ENCODE results near the gene CKAP2L. TPM values are rescaled to one million over a fixed set of nuclear protein-coding genes. Genes with fewer than 3 reads are reported as not detected.

Gene CKAP2L
- total RNA-seq, 1 donor from 2014 or later, result 6.3 TPM

GRCh38 chr2:112714836-112715631 is 49.4 kb downstream of the CKAP2L start:
- peaks cover 4% of the 10 kb centered on the region for H3K4me1 Mint-ChIP-seq (ENCODE audit: unreplicated experiment)
- H3K9me3 Mint-ChIP-seq (ENCODE audit: unreplicated experiment), result no peaks in the 10 kb centered on the region
- no peaks in the 10 kb centered on the region for H3K36me3 Mint-ChIP-seq (ENCODE audit: unreplicated experiment)
- no peak overlapping the region for H3K4me3 Mint-ChIP-seq (ENCODE audit: unreplicated experiment)
- H3K27ac Mint-ChIP-seq (ENCODE audit: unreplicated experiment), result no peak overlapping the region
- peaks cover 5% of the 10 kb centered on the region for H3K27me3 Mint-ChIP-seq (ENCODE audit: unreplicated experiment)
- TF ChIP-seq CTCF (IDR thresholded peaks at IDR 0.05), result no peak
- peak; percentile 72 for DNase-seq (ENCODE audit: extremely low spot score, unreplicated experiment)

GRCh38 chr2:112714331-112714730 is 50.1 kb downstream of the CKAP2L start:
- H3K27ac Mint-ChIP-seq (ENCODE audit: unreplicated experiment), result no peak overlapping the region
- peak; percentile 60 for DNase-seq (ENCODE audit: extremely low spot score, unreplicated experiment)
- peaks cover 8% of the 10 kb centered on the region for H3K27me3 Mint-ChIP-seq (ENCODE audit: unreplicated experiment)
- no peaks in the 10 kb centered on the region for H3K9me3 Mint-ChIP-seq (ENCODE audit: unreplicated experiment)
- H3K4me3 Mint-ChIP-seq (ENCODE audit: unreplicated experiment), result no peak overlapping the region
- H3K36me3 Mint-ChIP-seq (ENCODE audit: unreplicated experiment), result no peaks in the 10 kb centered on the region
- peaks cover 4% of the 10 kb centered on the region for H3K4me1 Mint-ChIP-seq (ENCODE audit: unreplicated experiment)
- no peak for TF ChIP-seq CTCF (IDR thresholded peaks at IDR 0.05)

GRCh38 chr2:112713926-112714325 is 50.5 kb downstream of the CKAP2L start:
- H3K27me3 Mint-ChIP-seq (ENCODE audit: unreplicated experiment), result peaks cover 7% of the 10 kb centered on the region
- H3K9me3 Mint-ChIP-seq (ENCODE audit: unreplicated experiment), result no peaks in the 10 kb centered on the region

GRCh38 chr2:112713585-112713925 is 50.9 kb downstream of the CKAP2L start:
- no peaks in the 10 kb centered on the region for H3K36me3 Mint-ChIP-seq (ENCODE audit: unreplicated experiment)
- peaks cover 4% of the 10 kb centered on the region for H3K4me1 Mint-ChIP-seq (ENCODE audit: unreplicated experiment)
- H3K9me3 Mint-ChIP-seq (ENCODE audit: unreplicated experiment), result no peaks in the 10 kb centered on the region
- H3K27ac Mint-ChIP-seq (ENCODE audit: unreplicated experiment), result no peak overlapping the region
- H3K27me3 Mint-ChIP-seq (ENCODE audit: unreplicated experiment), result peaks cover 3% of the 10 kb centered on the region
- no peak for TF ChIP-seq CTCF (IDR thresholded peaks at IDR 0.05)
- DNase-seq (ENCODE audit: extremely low spot score, unreplicated experiment), result peak; percentile 74
- no peak overlapping the region for H3K4me3 Mint-ChIP-seq (ENCODE audit: unreplicated experiment)

More at GRCh38 chr2:112713926-112714325, 50.5 kb downstream of the CKAP2L start:
- Mint-ChIP-seq H3K36me3 (ENCODE audit: unreplicated experiment) (no peaks in the 10 kb centered on the region), H3K27ac (ENCODE audit: unreplicated experiment) (no peak overlapping the region), H3K4me1 (ENCODE audit: unreplicated experiment) (peaks cover 4% of the 10 kb centered on the region), H3K4me3 (ENCODE audit: unreplicated experiment) (no peak overlapping the region)
- DNase-seq (ENCODE audit: extremely low spot score, unreplicated experiment), result peak; percentile 68
- no peak for TF ChIP-seq CTCF (IDR thresholded peaks at IDR 0.05)

GRCh38 chr2:112712903-112713584 is 51.4 kb downstream of the CKAP2L start:
- TF ChIP-seq CTCF (IDR thresholded peaks at IDR 0.05), result no peak
- no peak overlapping the region for H3K27ac Mint-ChIP-seq (ENCODE audit: unreplicated experiment)
- DNase-seq (ENCODE audit: extremely low spot score, unreplicated experiment), result peak; percentile 77
- peaks cover 4% of the 10 kb centered on the region for H3K4me1 Mint-ChIP-seq (ENCODE audit: unreplicated experiment)
- H3K27me3 Mint-ChIP-seq (ENCODE audit: unreplicated experiment), result peaks cover 3% of the 10 kb centered on the region
- no peaks in the 10 kb centered on the region for H3K36me3 Mint-ChIP-seq (ENCODE audit: unreplicated experiment)
- H3K9me3 Mint-ChIP-seq (ENCODE audit: unreplicated experiment), result no peaks in the 10 kb centered on the region
- no peak overlapping the region for H3K4me3 Mint-ChIP-seq (ENCODE audit: unreplicated experiment)

All from osteocyte (in vitro differentiated cells).